ENCODE measurements around the gene CLSTN2.

Gene CLSTN2

GRCh38 chr3:140448001-140448400 is 513.0 kb downstream of the CLSTN2 start:
- no peak for DNase-seq (ENCODE audit: low read depth in 2 of 2)

- DNase-seq (ENCODE audit: low read depth in 2 of 2): no peak
Observed at GRCh38 chr3:140449413-140450256, 514.6 kb downstream of the CLSTN2 start.

GRCh38 chr3:140453750-140454149 is 518.8 kb downstream of the CLSTN2 start:
- no peak for DNase-seq (ENCODE audit: low read depth in 2 of 2)

- DNase-seq (ENCODE audit: low read depth in 2 of 2): no peak
Observed at GRCh38 chr3:140455521-140456214, 520.7 kb downstream of the CLSTN2 start.

GRCh38 chr3:140456974-140457373 is 522.0 kb downstream of the CLSTN2 start:
- DNase-seq (ENCODE audit: low read depth in 2 of 2): no peak

GRCh38 chr3:140459462-140459861 is 524.5 kb downstream of the CLSTN2 start:
- DNase-seq (ENCODE audit: low read depth in 2 of 2): no peak

- DNase-seq (ENCODE audit: low read depth in 2 of 2): no peak
Observed at GRCh38 chr3:140461250-140461649, 526.3 kb downstream of the CLSTN2 start.

- no peak for DNase-seq (ENCODE audit: low read depth in 2 of 2)
Observed at GRCh38 chr3:140463355-140463754, 528.4 kb downstream of the CLSTN2 start.

GRCh38 chr3:140465988-140466387 is 531.0 kb downstream of the CLSTN2 start:
- DNase-seq (ENCODE audit: low read depth in 2 of 2): no peak

- DNase-seq (ENCODE audit: low read depth in 2 of 2): no peak
Observed at GRCh38 chr3:140466535-140466934, 531.5 kb downstream of the CLSTN2 start.

GRCh38 chr3:140467104-140467577 is 532.2 kb downstream of the CLSTN2 start:
- no peak for DNase-seq (ENCODE audit: low read depth in 2 of 2)

GRCh38 chr3:140467796-140468315 is 532.9 kb downstream of the CLSTN2 start:
- DNase-seq (ENCODE audit: low read depth in 2 of 2): no peak

- DNase-seq (ENCODE audit: low read depth in 2 of 2): no peak
Observed at GRCh38 chr3:140468407-140468806, 533.4 kb downstream of the CLSTN2 start.

- no peak for DNase-seq (ENCODE audit: low read depth in 2 of 2)
Observed at GRCh38 chr3:140469491-140469890, 534.5 kb downstream of the CLSTN2 start.

- DNase-seq (ENCODE audit: low read depth in 2 of 2): no peak
Observed at GRCh38 chr3:140470211-140470610, 535.2 kb downstream of the CLSTN2 start.

- DNase-seq (ENCODE audit: low read depth in 2 of 2): no peak
Observed at GRCh38 chr3:140470962-140471361, 536.0 kb downstream of the CLSTN2 start.

- no peak for DNase-seq (ENCODE audit: low read depth in 2 of 2)
Observed at GRCh38 chr3:140472306-140473020, 537.5 kb downstream of the CLSTN2 start.

GRCh38 chr3:140487566-140487965 is 552.6 kb downstream of the CLSTN2 start:
- no peak for DNase-seq (ENCODE audit: low read depth in 2 of 2)

GRCh38 chr3:140493271-140493670 is 558.3 kb downstream of the CLSTN2 start:
- no peak for DNase-seq (ENCODE audit: low read depth in 2 of 2)

GRCh38 chr3:140494970-140495369 is 560.0 kb downstream of the CLSTN2 start:
- DNase-seq (ENCODE audit: low read depth in 2 of 2): no peak

- no peak for DNase-seq (ENCODE audit: low read depth in 2 of 2)
Observed at GRCh38 chr3:140497331-140497730, 562.3 kb downstream of the CLSTN2 start.

GRCh38 chr3:140499114-140499757 is 564.3 kb downstream of the CLSTN2 start:
- no peak for DNase-seq (ENCODE audit: low read depth in 2 of 2)

Measured in activated CD8-positive, alpha-beta memory T cell treated with anti-CD3 and anti-CD28 coated beads for 4 hours (primary cell).